ENCODE data around the gene PURB.
"Not testable (repeated sequence)": the region's sequence is repeated elsewhere in the genome, so short reads cannot be mapped to it uniquely, and the experiment has no call there.

Gene PURB

GRCh38 chr7:44885394-44886317 is at the start of gene PURB:
Gene PURB, minus strand, starts transcription at chr7:44885530. Its CDS starts 182 bp downstream, at chr7:44885348.
- peak; percentile 93 to 94 for DNase-seq (ENCODE audit: low read depth in 2 of 2)

GRCh38 chr7:44935016-44935415 is 49.7 kb upstream of the PURB start:
- no peak for DNase-seq (ENCODE audit: low read depth in 2 of 2)

- DNase-seq (ENCODE audit: low read depth in 2 of 2): not testable (repeated sequence)
Observed at GRCh38 chr7:44934510-44934909, 49.2 kb upstream of the PURB start.

GRCh38 chr7:44930921-44931320 is 45.6 kb upstream of the PURB start:
- DNase-seq (ENCODE audit: low read depth in 2 of 2): no peak

GRCh38 chr7:44922351-44922694 is 37.0 kb upstream of the PURB start:
- DNase-seq (ENCODE audit: low read depth in 2 of 2): no peak

- DNase-seq (ENCODE audit: low read depth in 2 of 2): peak; percentile 97 to 99
Observed at GRCh38 chr7:44921607-44922350, 36.4 kb upstream of the PURB start.

GRCh38 chr7:44920119-44920518 is 34.8 kb upstream of the PURB start:
- DNase-seq (ENCODE audit: low read depth in 2 of 2): no peak

- DNase-seq (ENCODE audit: low read depth in 2 of 2): no peak
Observed at GRCh38 chr7:44918029-44918428, 32.7 kb upstream of the PURB start.

GRCh38 chr7:44917465-44917864 is 32.1 kb upstream of the PURB start:
- no peak for DNase-seq (ENCODE audit: low read depth in 2 of 2)

GRCh38 chr7:44914992-44915607 is 29.8 kb upstream of the PURB start:
- DNase-seq (ENCODE audit: low read depth in 2 of 2): peak; percentile 44 to 54

- no peak for DNase-seq (ENCODE audit: low read depth in 2 of 2)
Observed at GRCh38 chr7:44912775-44913347, 27.5 kb upstream of the PURB start.

GRCh38 chr7:44911911-44912310 is 26.6 kb upstream of the PURB start:
- DNase-seq (ENCODE audit: low read depth in 2 of 2): no peak

GRCh38 chr7:44909596-44910389 is 24.5 kb upstream of the PURB start:
- DNase-seq (ENCODE audit: low read depth in 2 of 2): no peak

- no peak for DNase-seq (ENCODE audit: low read depth in 2 of 2)
Observed at GRCh38 chr7:44906965-44907364, 21.6 kb upstream of the PURB start.

GRCh38 chr7:44905002-44905635 is 19.8 kb upstream of the PURB start:
- no peak for DNase-seq (ENCODE audit: low read depth in 2 of 2)

GRCh38 chr7:44899443-44899842 is 14.1 kb upstream of the PURB start:
- DNase-seq (ENCODE audit: low read depth in 2 of 2): no peak

GRCh38 chr7:44898039-44898438 is 12.7 kb upstream of the PURB start:
- DNase-seq (ENCODE audit: low read depth in 2 of 2): no peak

- DNase-seq (ENCODE audit: low read depth in 2 of 2): no peak
Observed at GRCh38 chr7:44897309-44897708, 12.0 kb upstream of the PURB start.

GRCh38 chr7:44894888-44895580 is 9.7 kb upstream of the PURB start:
- DNase-seq (ENCODE audit: low read depth in 2 of 2): no peak

- no peak for DNase-seq (ENCODE audit: low read depth in 2 of 2)
Observed at GRCh38 chr7:44893710-44894234, 8.4 kb upstream of the PURB start.
